Cardiac septum (tissue), 1 donor: ENCODE data around the gene RABAC1. TPM values are rescaled to one million over a fixed set of nuclear protein-coding genes. Genes with fewer than 3 reads are reported as not detected.
"Not testable (repeated sequence)": the region's sequence is repeated elsewhere in the genome, so short reads cannot be mapped to it uniquely, and the experiment has no call there.

ENCODE experiments used
- DNase-seq: peaks from one replicate; pipeline ENCODE4 v3.0.0-alpha.2; 2020; ENCODE audit warnings: low spot score
- intact Hi-C: fragments of 100-400 bp; cut with DNase I; formaldehyde crosslinking; loops from one replicate; pipeline ENCODE4 v1.14.0; 2022
- total RNA-seq: library from RNA; stranded (reverse); fragmentation: NEBNext Ultra II Directional; extraction: Animal tissue kit (Norgen Biotek cat#: 25700); gene quantifications from one replicate; pipeline ENCODE4 v1.2.1, GENCODE V29; 2021
- donor health status: DM: no; HTN: no; CAD: no.

The RABAC1 gene
- total RNA-seq, 1 donor from 2014 or later: 92.0 TPM

DNA sequence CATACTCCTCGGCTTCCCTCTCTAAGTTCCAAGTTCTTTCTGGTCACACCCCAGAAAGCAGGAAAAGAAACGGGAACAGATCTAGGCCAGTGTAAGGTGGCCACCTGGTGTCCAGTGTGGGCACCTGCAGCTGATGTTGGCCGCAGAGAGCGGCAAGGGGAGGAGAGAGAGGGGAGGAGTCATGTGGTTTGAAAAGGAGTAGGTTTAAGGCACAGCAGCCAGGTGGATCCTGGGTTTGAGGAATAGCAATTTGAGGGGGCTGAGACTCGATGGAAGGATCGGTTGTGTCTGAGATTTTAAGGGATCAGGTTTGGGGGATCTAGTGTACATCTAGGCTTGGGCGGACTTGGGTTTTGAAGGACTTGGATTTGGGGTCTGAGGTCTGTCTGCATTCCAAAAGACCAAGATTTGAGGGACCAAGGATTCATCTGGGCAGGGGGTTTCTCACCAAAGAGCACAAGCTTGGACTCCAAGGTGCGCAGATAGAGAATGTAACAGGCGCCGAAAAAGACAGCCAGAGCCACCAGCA, 1.2 kb downstream of the RABAC1 start:
- intact Hi-C loops: loop anchor here (5.0 kb wide), 2 partner anchors 76 to 101 kb away; partner anchors contain the start of gene ARHGEF1
- DNase-seq: peak; percentile 89

DNA sequence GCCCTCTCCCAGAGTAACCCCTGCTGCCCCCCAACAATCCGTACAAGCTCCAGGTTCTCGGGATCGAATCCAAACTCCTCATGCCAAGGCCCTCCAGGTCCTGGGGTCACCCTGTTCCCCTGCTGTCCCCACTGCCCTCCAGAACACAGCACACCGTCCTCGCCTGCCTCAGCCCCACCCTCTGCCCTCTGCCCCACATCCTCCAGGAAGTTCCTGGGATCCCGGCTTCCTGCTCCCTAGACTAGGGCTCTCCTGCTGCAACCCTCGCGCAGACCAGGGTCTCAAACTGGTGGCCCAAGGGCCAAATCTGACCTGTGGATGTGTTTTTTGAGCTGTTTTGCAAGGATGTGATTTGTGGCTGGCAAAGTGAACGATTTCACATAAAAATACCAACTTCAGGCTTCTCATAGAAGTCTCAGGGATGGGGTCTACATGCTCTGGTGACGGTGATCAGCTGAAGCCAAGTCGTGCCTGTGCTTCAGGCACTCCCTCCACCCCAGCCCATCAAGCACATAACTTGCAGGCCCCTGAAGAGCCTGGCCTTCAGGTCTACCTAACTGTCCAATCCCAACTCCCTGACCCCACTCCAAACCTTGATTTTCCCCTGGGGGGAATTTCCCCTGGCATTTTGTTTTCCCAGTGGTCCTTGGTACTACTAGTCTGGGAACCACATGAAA, 1.8 kb downstream of the RABAC1 start:
- DNase-seq: no peak

DNA sequence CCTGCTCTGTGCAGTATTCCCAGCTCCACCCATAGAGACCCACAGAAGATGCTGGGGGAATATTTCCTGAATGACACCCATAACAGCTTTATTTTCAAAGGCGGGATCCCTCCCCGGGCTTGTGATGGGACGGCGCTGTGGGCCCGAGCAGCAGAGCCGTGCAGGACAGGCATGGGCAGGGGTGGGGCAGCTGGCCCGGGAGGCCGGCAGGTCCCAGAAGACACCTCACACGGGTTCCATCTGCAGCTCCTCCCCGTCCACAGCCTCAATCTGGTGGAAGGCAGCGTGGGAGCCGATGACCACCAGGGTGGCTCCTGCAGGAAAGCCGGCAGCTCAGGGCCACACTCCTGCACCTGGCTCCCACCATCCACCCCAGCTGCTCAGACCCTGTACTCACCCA, 2.5 kb downstream of the RABAC1 start:
- no peak for DNase-seq
- intact Hi-C loops: loop anchor here (5.0 kb wide), 2 partner anchors 74 to 99 kb away; partner anchors contain the start of gene ARHGEF1

More for the DNA sequence above, 1.8 kb downstream of the RABAC1 start:
- intact Hi-C loops: loop anchor here (5.0 kb wide), 2 partner anchors 75 to 100 kb away; partner anchors contain the start of gene ARHGEF1

DNA sequence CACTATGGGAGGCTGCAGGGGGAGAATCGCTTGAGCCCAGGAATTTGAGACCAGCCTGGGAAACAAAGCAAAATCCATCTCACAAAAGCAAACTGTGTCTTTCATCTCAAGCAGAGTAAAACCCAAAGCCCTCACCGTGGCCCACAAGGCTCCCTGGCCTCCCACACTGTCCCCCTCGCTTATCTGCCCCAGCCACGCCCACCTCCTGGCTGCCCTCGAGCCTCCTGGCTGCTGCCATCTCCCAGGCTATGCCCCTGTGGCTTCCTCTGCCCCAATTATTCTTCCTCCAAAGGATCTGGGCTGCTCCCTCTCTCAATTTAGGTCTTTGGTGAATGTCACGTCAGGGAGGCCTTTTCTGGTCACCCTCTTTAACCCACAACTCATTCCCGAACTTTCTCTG, 3.6 kb downstream of the RABAC1 start:
- intact Hi-C loops: loop anchor here (5.0 kb wide), 2 partner anchors 73 to 98 kb away; partner anchors contain the start of gene ARHGEF1
- DNase-seq: no peak

DNA sequence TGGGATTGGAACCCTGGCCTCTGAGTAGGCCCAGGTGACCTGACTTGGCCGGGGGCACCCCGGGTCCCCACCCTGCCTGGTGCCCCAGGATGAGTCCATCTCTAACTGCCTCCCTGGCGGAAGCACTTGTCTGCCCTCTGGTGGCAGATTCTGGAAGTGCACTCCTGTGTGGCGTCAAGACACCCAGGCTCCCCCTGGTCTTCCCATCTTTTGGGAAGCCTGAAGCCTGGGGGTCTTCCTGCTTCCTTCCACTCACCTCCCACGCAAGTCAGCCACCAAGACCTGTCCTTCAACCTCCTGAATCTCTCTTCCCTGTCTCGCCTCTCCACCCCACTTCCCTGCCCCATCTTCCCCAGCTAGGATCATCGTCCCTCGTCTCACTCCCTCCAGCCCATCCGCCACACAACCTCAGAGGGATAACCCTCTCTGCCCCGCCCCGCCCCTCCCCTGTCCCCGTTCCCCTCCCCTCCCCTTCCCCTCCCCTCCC, 7.4 kb downstream of the RABAC1 start:
- intact Hi-C loops: no loop called here
- DNase-seq: peak; percentile 93

DNA sequence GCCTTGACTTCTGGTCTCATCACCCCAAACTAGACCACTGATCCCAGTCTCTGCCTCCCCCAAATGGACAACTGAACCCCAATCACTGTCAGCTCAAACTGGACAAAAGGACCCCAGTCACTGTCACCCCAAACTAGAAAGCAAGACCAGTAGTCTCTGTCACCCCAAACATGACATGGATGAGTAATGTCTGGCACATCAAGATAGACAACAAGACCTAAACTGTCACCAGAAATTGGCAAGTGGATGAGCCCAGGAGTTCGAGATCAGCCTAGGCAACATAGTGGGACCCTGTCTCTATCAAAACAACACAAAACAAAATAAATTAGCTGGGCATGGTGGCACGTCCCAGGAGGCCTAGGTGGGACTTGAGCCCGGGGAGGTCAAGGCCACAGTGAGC, 12.0 kb downstream of the RABAC1 start:
- no peak for DNase-seq
- intact Hi-C loops: no loop called here

DNA sequence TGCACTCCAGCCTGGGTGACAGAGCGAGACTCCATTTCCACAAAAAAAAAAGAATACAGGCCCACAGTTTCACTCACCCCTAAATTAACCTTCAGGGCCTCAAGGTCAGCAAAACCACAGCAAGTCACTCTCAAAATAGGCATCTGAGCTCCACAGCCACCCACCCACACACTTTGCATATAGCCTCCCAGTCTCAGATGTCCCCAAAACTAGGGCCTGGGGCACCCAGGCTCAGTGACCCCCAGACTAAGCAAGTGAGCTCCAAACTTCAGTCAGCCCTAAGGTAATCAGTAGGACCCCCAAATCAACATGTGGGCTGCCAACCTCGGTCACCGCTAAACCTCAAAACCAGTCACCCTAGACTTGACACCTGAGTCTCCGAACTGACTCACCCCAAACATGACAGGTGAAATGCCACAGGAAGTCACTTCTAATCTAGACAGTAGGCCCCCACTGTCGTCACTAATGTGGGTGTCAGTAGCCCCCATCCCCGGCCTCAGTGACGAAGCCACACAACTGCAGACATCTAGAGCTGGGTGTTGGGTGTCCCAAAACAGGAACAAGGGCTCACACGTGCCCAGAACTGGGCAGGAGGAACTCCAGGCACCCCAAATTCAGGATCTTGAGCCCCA, 13.9 kb downstream of the RABAC1 start:
- DNase-seq: no peak
- intact Hi-C loops: no loop called here

DNA sequence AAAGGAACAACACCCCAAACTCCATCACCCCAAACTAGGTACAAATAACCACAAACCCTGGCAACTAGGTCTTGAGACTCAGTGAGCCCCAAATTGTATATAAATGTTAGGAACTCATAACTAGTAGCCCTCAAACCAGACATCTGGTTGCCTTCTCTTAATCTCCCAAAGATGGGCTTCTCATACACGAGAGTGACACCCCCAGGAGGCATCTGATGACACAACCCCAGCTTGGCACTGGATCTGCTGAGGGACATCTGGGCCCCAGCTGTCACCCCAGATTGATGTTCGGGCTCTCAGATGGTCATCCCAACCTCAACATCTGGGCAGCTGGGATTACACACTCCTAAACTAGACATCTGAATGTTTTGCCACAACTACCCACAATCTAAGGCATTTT, 14.8 kb downstream of the RABAC1 start:
- intact Hi-C loops: no loop called here
- DNase-seq: no peak

DNA sequence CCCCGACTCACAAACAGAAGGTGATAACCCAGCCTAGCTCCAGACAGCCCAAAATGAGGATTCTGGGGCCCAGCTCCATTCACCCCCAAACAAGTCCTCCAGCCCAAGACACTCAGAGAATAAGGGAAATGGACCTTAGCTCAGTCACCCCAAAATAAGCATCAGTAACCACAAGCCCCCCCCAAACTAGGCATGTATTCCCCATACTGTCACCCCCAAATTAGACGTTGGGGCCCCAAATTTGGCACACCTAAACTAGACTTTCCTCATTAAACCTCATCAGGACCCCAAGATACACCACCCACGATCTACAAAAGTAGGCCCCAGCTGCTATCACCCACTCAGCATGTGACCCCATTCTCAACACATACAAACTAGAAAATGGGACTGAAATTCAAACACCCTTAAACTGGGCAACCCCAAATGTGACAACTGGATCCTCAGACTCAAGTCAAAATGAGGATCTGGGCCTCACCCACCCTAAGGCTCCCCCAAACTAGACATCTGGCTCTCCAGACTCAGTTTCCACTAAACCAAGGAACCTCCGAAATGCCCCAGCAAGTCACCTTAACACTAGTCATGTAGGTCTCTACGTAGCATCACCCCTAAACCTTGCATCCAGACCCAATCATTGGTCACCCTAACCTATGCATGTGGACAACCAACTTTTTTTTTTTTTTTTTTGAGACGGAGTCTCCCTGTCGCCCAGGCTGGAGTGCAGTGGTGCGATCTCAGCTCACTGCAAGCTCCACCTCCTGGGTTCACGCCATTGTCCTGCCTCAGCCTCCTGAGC, 17.5 kb downstream of the RABAC1 start:
- intact Hi-C loops: no loop called here

DNA sequence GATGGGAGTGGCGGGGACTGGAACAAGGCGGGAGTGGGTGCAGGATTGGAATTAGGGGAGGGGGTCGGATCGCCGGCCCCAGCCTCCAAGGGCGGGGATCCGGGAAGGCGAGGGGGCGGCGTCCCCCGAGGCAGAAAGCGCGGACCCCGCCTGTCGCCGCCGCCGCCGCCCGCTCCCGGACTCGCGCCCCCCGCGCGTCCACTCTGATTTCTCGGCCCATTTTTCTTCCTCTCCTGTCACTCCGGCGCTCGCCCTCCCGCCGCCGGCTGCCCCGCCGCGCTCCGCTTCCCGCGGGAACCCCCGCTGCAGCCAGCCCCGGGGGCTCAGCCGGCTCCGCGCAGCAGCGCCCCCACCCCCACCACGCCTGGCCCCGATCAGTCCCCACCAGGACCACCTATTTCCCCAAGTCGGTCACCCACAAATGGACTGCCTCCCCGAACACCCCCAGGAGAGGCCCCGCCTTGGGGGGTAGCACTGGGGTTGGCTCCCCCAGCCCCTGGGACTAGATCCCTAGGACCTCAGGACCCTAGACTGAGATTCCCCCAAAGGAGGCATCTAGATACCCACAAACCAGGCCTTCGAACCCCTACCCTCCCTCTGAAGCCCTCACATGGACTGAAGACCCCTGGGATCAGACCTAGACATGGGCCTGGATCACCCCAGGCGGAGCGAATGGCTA, 18.3 kb downstream of the RABAC1 start:
- no peak for DNase-seq
- intact Hi-C loops: no loop called here

More for the DNA sequence above, 17.5 kb downstream of the RABAC1 start:
- DNase-seq: no peak

DNA sequence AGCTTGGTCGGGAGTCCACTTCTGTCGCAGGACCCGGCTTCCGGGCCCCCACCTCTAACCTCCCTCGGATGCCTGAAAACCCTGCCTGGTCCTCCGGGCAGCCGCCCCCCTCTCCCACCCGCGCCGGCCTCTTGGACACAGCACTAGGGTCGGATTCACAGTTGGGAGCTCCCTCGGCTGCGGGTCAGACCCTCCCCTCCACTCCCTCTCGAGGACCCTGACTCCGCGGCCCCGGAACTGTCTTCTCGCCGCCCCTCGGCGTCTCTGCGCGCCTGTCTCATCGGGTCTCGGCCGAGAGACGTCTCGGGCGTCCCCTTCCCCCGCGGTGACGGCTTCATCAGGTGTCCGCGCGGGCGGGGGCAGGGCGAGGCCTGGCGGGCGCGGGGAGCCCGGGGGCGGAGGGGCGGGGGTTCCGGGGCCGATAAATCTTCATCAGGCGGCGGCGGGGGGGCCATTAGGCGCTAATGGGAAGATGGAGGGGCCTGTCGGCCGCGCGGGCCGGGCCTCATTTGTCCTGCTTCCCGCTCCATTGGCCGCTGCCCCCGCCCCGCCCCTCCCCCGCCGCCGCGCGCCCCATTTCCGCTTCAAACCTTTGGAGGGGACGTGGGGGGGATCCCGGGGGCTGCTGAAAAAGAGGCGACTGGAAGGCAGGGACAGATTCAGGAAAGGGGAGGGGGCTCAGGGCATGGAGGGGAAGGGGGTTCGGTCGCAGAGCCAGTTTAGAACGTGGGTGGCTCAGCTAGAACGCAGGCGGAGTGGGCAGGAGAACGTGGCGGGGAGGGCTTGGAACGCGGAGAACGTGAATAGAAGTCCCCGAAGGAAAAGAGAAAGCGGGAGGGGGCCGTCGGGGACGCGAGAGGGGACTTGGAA, 19.0 kb downstream of the RABAC1 start:
- intact Hi-C loops: no loop called here
- no peak for DNase-seq

DNA sequence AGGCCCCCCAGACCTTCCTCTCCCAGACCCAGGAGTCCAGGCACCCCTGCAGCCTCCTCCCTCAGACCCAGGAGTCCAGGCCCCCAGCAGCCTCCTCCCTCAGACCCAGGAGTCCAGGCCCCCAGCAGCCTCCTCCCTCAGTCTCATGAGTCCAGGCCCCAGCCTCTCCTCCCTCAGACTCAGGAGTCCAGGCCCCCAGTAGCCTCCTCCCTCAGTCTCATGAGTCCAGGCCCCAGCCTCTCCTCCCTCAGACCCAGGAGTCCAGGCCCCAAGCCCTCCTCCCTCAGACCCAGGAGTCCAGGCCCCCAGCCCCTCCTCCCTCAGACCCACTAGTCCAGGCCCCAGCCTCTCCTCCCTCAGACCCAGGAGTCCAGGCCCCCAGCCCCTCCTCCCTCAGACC, 19.9 kb downstream of the RABAC1 start:
- intact Hi-C loops, DNase-seq: not testable (repeated sequence)

DNA sequence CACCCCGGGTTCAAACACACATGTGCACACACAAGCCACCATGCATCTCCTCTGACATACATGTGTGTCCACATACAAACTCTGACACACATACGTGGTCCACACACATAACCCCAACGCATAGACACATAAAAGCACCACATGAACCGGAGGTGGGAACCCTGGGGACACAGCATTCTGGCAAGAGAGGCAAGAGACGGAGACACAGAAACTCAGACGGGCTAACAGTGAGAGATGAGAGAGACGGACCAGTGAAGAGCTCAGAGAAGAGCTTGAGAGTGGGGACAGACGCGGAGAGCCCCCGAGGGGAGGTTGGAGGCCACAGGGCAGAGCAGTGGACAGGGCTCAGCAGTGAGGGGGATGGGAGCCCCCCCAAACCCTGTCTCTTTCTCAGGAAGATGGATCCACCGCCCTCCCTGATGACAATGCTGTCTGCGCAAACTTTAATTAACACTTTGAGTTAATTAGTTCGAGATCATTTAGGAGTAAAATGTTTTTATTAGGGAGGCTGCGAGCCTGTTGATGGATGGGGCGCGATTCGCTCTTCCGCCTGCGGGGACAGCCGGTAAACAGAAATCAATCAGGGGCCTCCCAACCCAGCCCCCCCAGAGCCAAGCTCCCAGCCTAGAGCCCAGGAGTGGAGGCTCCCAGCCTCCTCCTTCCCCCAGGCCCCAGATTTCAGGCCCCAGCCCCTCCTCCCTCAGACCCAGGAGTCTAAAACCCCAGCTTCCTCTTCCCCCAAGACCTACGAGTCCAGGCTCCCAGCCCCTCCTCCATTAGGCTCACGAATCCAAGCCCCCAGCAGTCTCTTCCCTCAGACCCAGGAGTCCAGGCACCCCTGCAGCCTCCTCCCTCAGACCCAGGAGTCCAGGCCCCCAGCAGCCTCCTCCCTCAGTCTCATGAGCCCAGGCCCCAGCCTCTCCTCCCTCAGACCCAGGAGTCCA, 21.3 kb downstream of the RABAC1 start:
- intact Hi-C loops: no loop called here
- DNase-seq: no peak

DNA sequence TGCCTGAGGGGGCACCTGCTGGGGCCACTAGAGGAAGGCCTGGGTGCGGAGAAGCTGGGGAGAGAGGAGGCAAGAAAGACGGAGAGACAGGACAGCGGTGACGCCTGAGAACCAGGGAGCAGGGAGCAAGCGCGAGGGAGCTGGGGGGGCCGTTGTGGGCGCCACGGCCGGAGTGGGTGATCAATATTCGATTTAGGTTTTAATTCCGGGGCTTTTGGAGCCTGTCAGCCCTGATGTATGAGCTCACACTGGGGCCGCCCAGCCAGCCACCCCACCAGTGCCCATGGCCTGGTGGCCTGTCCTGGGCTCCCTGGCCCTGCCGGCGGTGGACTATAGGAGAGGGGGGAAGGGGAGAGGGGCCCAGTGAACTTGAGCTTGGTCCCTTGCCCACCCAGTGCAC, 22.2 kb downstream of the RABAC1 start:
- no peak for DNase-seq
- intact Hi-C loops: no loop called here

DNA sequence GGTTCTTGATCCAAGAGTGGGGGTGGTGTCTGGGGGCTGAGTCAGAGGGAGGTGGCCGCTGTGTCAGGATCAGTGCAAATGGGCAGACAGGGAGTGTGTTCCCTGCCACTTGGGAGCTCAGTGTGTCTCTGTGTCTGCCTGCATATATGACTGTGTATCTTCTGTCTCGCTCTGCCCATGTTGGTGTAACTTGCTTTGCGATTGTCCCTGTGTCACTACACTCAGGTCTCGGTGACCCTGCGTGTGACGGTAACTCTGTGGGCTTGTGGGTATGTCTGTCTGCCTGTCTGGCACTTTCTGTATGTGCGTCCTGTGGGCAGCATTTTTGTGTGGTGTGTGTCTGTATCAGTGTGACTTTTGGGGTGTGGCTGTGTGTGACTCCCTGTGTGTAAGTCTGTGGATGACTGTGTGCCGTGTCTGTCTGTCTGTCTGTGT, 22.7 kb downstream of the RABAC1 start:
- DNase-seq: no peak
- intact Hi-C loops: no loop called here

DNA sequence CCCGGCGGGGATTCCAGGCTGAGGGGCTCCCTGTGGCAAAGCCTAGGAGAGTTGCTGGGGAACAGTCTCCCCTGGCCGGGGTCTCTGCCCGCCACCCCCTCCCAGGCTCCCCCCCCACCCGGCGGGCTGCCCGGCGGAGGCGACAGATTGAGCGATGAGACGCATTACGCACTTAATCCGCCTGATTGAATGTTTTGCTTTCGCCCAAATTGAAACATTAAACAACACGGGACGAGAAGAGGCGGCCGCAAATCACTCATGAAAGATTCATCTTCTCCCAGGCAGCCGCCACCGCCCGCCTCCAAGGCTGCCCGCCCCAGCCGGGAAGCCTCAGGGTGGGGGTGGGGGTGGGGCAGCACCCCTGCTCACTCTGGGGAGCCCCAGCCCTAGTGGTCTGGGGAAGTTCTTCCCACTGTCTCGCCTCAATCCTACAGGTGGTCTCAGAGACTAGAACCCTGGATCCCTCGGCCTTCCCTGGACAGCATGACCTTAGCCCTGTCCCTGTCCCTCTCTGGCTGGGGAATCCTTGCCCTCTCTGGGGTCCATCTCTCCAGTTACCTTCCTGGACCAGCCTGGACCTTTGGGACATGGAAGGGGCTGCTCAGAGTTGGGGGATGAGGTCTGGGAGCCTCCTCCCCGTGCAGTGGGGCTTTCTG, 23.2 kb downstream of the RABAC1 start:
- intact Hi-C loops: loop anchor here (2.0 kb wide), 1 partner anchor 63 kb away; no protein-coding TSS in a partner anchor

More for the DNA sequence above, 23.2 kb downstream of the RABAC1 start:
- no peak for DNase-seq
